HG03060 (cell line): ENCODE measurements around the gene RNF123.

Experiments
- ATAC-seq: cut with Tn5 transposase; IDR thresholded peaks from one replicate; pipeline ENCODE4 v1.9.1; 2021; ENCODE audit warnings: low read depth, moderate number of reproducible peaks; ENCODE audit not compliant: unreplicated experiment

Gene RNF123

DNA sequence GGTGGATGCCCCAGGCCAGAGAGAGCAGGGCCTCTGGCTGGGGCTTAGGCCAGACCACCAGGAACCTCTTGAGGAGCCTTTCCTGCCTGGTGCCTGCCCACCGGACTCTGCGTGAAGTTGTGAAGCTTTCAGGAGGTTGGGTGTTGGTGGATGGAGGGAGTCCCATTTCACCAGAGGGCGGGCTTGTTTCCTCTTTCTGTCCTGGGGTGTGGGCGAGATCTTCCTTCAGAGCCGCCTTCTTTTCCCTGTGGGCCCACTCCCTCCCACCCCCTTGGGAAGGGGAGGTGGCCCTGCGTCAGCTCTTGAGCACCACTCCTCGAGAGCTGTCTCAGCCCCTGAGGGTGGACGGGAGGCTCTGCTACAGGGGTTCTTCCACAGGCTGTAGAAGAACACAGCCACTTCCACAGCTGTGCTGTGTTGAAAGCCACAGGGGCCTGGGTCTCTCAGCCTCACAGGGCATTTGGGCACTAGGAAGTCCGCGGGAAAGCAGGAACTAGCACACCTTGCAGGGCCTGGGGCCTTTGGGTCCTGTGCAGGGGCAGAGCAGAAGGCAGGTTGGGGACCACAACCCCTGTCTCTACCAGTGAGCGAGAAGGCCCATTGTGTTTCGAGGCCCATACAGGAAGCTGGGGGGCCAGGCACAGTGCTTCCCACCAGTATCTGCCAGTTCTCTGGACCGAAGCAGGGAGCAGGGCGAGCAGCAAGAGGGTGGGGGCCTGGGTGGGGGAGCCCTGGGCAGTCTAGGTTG is 28.0 kb downstream of the RNF123 start:
- no peak for ATAC-seq

DNA sequence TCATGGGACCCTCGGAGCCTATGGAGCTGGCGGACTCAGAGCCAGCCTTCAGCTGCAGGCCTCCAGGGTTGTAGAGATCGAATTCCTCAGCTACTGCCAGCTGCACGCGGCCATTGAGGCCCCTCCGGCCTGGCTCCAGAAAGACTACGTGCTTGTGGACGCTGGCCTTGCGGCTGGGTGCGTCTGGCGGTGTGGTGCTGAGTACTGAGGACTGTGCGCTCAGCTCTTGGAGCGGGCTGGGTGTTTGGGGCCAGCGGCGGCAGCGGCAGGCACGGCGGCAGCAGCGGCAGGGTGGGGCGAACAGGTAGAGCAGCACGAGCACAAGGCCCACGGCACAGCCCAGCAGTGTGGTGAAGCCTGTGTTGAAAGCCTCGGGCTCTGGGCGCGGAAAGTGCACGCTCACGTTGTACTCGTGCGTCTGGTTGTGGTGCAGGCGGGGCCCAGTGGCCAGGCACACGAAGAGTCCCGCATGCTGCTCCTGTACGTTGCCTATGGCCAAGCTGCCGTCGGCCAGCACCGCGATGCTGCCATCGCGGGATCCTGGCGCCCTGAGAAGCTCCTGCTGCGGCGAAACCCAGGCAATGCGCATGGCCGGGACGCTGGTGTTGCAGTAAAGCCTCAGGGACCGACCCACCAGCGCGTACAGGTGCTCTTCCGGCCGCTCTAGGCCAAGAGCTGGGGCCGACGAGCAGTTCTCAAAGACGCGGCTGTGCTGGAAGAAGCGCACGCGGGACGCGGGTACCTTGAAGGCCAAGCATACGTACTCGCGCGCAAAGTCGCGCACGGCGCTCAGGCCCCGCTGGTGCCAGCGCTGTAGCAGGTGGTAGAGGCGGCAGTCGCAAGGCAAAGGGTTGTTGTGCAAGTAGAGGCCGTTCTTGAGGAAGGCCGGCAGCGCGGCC is 28.9 kb downstream of the RNF123 start:
- ATAC-seq = no peak

DNA sequence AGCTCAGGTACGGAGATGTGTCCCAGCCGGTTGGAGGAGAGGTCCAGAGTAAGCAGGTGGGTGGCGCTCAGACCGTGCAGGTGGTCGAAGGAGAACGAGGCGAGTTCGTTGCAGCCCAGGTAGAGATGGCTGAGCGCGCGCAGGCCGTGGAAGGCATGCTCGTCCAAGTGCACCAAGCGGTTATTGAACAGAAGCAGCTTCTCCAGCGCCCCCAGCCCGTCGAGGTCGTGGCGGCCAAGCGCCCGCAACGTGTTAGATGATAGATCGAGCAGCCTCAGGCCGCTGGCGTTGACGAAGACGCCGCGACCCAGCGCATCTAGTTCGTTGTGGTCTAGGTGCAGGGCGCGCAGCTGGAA is 29.5 kb downstream of the RNF123 start:
- ATAC-seq = no peak

DNA sequence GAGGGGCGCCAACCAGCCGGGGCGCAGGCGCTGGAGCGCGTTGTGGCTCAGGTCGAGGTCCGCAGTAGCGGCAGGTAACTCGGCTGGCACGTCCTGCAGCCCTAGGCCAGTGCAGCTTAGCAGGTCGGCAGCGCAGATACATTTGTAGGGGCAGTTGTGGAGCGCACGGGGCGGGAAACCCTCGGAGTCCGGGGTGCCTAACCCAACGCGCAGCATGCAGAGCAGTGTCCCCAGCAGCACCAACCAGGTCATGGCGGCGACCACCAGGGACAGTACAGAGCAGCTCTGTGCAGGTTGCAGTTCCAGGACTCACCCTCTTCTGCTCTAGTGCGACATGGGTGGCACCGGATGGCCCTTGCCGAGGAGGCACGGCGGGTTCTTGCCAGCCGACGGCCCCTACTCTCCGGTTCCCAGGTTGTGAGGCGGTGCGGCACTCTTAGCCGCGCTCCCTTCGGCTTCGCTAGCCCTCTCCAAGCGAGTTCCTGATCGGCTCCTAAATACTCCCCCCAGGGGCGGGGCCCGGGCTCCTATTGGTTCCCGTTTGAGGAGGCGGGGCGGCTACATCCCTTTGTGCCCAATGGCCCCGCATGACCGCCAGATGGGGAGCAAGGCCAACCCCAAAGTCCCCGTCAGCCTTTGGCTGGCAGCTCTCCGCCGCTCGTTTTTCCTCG is 30.0 kb downstream of the RNF123 start, which contains the start of gene AMIGO3:
AMIGO3 (minus strand) TSS at position 471 of the 671 bp plus-strand sequence; CDS start at position 252, 219 bp downstream.
- peak; percentile 20 for ATAC-seq

DNA sequence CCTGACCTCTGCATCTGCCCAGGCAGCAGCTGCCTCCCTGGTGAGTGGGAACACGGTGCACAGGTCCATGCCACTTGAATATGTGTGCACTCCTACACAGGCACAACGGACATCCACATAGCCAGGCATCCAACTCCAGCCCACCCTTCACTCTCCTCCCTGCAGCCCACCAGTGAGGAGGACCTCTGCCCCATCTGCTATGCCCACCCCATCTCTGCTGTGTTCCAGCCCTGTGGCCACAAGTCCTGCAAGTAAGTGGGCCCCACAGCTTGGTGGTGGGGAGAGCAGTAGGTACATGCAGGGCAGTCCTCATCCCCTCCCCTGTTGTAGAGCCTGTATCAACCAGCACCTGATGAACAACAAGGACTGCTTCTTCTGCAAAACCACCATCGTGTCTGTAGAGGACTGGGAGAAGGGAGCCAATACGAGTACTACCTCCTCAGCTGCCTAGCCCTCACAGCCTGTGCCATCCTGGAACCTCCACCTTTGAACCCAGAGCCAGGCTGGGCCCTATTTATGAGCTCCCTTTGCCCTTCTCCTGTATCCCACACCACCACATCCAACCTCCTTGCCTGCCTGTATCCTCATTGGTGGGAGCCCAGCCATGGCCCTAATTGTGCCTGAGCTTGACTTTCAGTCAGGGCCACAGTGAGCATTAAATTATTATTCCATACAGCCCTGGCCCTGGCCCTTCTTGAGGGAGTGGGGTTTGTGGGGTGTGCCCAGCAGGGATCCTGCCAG is 31.7 kb downstream of the RNF123 start:
- ATAC-seq = no peak

DNA sequence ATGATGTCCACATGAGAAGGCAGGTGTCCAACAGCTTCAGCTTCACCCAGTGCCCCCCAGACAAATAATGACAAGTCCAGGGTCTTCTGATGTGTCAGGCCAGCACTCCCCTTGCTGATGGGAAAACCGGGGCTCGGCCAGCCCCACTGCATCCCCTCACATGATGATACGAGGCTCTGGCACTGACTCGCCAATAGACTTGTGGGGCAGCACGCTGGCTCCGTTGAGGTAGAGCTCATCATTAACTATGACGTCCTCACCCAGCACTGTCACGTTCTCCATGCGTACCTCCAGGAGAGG is 32.2 kb downstream of the RNF123 start:
- no peak for ATAC-seq

DNA sequence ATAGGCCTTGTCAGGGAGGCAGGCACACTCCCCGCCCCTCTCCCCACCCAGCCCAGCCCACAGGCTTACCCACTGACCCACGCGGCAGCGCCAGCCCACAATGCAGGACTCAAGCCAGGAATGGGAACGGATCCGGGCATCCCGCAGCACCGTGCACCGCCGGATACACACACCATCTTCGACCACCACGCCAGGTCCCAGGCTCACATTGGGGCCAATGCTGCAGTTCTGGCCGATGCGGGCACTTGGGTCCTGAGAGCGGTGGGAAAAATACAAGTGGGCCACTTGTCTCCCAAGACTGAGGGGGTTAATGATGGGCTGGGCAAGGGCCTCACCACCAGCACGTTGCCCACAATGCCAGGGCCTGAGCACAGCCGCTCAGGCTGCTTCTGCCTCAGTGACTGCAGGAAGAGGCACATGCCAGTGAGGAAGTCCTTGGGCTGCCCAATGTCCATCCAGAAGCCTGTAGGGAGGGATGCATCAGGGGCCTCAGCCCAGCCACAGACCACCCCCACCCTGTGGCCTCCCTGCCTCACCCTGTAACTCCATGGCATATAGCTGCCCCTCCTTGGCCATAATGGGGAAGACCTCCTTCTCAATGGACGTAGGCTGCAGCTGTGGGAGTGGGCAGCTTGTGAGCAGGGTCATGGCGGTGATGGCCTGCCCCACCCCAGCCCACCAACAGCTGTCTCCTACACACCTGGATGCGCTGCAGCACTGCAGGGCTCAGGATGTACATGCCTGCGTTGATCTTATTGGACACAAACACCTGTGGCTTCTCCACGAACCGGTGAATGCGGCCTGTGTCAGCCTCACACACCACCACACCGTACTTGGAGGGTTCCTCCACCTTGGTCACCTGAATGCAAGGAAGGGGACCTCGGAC is 32.8 kb downstream of the RNF123 start:
- no peak for ATAC-seq

DNA sequence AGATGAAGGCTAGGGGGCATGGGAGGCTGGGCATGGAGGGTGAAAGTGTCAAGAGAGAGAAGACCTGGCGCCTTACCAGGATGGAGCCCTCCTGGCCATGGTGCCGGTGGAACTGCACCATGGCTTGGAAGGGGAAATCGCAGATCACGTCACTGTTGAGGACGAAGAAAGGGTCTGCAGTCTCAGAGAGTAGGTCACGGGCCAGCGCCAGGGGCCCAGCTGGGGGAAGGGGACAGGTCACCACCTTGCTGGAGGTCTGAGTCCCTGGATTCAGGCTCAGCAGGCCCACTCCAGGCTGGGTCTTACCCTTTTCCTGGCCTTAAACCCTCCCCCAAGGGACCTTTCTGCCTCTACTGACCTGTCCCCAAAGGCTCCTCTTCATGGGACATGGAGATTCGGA is 33.5 kb downstream of the RNF123 start:
- no peak for ATAC-seq

DNA sequence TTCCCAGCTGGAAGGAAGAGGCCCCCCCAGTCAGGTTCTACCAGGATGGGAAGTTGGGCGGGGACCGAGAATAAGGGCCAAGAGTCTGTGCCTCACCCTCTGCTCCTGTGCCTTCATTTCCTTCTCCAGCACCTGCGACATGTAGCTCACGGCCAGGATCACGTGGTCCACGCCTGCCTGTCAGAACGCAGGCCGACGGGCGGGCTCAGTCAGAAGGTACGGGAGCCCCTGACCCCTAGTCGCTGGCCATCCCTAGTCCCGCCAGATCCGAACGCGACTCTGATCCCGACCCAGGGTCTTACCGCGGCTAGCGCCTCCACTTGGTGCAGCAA is 33.9 kb downstream of the RNF123 start:
- ATAC-seq = no peak

DNA sequence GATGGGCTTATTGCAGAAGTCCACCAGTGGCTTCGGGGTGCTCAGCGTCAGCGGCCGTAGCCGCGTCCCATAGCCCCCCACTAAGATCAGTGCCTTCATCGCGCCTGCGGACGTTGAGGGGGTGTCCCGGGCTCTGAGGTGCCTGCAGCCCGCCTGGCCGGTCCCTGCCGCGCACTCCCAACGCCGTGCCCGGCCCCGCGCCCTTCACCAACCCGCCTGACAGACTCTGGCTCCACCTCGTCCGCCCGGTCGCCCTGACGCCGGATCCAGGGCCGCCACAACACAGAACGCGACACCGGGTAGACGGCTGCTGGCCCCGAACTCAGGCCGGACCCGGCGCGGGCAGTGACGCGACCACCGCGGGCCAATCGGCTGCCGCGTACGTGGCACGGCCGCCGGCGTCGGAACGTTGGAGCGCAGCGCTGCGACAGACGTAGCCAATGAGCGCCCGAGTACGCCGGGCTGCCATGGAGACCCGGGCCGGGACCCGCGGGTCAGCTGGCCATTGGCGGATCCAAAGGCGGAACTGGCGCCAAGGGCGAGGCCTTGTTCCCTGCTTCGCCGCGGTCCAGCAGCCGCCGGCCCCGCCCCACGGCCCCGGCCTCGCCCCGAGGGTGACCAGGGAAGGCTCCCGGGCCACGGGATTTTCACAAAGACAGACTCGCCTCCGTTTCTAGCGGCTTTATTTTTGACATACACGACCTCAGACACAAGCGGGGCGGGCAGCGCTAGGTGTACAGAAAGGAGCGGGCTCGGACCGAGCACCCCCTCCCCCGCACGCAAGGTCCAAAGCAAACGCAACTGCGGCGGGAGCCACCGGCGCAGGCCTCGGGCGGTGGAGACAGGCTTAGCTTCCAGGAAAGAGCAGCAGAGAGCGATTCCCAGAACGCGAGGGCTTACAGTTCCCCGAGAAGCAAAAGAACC is 34.5 kb downstream of the RNF123 start, which contains the start of gene GMPPB:
GMPPB (minus strand) TSS at position 324 of the 924 bp plus-strand sequence; CDS start at position 99, 225 bp downstream.
- ATAC-seq = peak; percentile 60

DNA sequence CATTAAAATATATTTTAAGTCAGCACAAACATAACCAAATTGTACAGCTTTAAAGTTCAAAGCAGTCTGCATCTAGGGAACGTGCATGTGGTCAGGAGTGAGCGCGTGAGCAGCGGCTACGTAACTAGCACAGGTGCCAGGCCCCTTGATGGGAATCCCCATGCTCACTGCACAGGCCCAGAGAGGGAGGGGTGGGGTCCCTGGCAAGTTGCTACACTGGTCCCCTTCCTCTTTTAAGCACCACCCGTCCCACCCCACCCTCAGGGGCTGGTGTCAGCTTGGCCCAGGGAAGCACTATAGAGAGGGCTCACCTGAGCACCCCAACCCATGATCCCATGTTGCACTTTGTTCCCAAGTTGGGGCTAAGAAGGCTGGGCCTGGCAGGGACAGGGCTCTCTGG is 35.2 kb downstream of the RNF123 start:
- ATAC-seq = no peak

DNA sequence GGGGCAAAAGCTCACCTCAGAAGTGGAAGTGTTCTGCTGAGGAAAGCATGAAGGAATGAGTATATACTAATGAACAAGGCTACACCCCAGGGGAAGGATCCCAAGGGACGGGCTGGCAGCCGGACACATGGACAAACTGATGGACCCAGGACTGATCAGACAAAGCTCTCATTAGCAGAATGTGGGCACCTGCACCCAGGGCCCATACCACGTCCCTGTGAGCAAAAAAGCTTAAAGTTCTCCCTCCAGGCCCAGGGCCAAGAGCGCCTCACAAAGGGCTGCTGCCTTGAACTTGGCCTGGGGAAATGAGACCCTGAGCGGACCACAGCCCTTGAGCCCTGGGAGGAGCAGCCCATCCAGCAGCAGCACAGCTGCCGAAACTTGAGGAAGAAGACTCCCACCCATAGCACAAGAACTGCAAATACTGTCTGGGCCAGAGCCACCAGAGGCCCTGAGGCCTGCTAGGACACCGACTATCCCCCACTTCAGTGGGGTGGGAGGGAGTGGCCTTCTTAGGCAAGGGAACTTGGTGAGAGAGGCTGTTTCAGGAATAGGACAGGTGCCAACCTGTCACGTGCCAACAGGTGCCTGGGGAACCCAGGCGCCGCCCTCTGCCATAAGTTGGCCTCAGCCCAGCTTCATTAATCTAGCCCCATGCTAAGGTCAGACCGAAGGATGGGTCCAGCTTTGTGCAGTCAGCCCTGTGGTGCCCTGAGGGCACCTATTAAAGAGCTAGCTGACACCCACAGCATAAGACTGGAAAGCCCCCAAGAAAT is 36.7 kb downstream of the RNF123 start:
- ATAC-seq = no peak

DNA sequence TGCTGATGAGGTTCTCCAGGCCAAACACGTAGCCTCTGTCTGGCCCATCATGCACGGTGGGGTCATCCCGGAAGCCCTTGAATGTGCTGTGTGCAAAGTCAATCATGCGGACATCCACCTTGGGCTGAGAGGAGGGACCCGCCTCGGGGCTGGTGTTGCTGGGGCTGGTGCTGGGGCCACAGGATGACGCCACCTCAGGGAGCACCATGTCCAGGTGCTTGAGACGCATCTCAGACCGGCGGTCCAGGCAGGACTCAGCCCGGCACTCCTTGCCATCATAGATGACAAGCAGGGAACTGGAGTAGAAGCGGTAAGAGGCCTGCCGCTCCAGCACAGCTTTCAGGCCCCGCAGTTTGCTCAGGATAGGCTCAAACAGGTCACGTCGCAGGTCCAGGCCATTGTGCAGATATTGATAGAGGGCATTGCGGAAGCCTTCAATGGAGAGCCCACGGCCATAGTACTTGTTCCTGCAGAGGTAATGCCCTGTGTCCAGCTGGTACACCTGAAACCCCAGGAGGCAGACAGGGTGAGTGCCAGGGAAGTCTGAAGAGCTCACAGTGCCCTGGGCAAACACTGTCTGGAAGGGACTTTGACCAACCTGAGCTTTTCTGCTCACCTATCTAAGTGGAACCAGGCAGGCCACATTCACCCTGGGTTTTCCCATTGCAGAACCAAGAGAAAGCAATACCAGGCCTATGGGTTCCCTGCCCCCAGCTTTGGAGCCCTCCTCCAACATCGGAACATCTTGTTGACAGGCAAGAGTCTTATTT is 38.0 kb downstream of the RNF123 start:
- no peak for ATAC-seq

DNA sequence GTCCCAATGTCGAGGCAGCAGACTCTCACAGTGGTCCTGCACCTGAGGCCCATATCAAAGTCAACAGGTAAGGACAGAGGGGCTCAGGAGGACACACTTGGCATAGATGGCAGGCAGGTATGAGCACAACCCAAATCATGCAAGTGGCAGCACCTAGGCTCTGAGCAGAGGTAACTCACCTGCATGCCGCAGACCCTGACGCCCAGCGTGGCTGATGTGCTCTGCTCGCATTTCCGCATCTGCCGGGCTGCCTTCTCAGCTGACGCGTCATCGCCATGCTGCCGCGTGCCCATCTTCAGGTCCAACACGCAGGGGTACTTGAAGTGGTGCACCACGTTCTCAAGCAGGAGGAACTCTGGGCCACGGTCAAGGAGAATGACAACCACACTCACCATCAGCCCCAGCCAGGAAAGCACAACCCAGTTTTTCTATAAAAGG is 38.6 kb downstream of the RNF123 start:
- ATAC-seq = no peak

DNA sequence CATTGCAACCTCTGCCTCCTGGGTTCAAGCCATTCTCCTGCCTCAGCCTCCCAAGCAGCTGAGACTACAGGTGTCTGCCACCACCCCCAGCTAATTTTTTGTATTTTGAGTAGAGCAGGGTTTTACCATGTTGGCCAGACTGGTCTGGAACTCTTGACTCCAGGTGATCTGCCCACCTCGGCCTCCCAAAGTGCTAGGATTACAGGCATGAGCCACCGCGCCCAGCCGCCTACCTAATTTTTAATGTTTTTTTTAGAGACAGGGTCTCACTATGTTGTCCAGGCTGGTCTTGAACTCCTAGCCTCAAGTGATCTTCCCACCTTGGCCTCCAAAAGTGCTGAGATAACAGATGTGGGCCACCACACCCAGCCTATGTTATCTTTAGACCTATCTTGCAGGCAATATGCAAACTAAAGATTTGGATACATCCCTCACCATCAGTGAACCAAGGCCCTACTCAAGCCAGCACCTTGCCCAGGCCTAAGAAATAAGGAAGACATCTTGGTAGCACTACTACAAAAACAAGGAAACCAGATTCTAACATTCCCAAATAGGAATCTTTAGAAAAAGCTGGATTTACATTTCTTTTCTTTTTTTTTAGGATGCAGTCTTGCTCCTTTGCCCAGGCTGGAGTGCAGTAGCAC is 40.7 kb downstream of the RNF123 start:
- ATAC-seq = no peak

DNA sequence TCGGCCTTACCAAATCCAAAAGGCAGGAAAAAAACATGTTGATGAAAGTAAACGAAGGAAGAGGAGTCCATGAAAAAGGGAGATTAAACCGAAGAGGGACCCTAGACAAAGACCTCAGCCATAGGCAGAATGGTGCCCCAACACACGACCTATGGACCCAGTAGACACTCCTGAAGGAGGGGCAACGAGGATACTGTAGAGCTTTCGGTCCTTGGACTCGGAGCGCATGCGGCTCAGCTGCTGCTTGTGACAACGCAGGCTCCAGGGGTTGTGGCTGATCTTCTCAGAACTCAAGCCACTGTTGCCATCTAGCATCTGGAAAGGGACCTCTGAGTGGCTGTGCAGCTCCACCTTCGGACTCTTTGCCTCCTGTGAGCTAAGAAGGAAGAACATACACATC is 43.2 kb downstream of the RNF123 start:
- ATAC-seq = no peak

DNA sequence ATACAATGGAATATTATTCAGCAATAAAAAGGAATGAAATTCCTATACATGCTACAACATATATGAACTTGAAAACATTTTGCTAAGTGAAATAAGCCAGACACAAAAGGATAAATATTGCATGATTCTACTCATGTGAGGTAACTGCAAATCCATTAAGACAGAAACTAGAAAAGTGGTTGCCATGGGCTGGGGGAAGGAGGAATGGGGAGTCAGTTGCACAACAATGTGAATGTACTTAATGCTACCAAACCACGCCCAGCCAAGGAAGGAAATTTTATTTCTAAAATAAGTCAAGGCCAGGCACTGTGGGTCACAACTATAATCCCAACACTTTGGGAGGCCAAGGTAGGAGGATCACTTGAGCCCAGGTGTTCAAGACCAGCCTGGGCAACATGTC is 44.2 kb downstream of the RNF123 start:
- ATAC-seq = no peak
